Non-pigmented ciliary epithelial cell (primary cell): Measurements from ENCODE around the gene TREH.

Experiments used
- DNase-seq: peaks from one replicate; pipeline ENCODE4 v3.0.0-alpha.2; 2010; ENCODE audit warnings: low read depth

TREH gene

DNA sequence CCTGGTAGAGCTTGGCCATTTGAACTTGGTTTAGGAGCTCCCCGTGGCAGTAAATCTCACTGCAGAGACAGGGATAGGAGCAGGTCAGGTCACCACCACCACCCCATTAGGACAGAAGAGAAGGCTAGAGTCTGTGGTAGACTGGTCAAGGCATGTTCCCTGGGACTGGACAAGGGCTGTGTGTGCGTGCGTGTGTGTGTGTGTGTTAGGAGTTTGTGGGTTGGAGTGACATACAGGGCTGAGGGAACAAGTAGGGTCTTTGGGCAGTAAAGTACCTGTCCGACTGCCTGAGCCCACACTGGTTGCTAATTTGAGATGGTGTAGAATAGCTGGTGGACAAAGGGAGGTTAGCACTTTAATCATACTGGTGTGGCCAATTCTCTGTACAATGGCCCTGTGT is 16.1 kb downstream of the TREH start:
- DNase-seq, result no peak

DNA sequence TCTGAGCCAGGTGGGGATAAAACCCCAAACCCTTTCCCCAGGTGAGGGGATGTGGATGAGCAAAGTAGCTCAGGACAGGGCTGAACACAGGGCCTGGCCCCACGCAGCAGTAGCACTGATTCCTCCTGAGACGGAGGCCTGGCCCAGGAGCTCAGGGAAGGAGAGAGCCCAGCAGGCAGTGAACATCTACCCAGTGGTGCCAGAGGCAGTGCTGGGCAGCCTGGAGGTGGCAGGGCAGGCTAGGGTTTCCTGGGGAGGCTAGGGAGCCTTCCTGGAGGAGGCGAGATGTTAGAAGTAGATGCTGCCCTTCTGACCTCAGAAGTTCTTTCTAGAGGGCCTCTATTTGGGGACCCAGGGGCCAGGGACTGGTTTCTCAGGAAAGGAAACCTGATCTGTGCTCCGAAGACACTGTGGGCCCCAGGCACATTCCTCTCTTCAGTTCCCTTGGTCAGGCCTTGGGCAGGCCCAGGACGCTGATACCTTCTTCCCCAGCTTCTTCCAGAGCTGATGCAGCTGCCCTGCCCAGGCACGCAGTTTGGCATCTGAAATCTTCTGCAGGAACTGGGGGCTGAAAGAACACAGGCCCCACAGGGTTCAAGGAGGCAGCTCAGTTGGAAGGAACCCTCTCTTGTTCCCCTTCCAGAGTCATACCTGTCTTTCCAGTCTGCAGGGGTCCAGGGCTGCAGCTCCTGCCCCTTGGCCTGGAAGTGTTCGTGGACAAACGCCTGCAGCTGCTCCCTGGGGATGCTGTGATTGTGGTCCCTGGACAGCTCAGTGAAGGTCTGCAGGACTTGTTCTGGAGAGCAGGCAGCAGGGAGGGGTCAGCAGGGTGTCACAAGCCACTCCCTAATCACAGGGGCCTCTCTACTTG is 16.8 kb downstream of the TREH start:
- no peak for DNase-seq

DNA sequence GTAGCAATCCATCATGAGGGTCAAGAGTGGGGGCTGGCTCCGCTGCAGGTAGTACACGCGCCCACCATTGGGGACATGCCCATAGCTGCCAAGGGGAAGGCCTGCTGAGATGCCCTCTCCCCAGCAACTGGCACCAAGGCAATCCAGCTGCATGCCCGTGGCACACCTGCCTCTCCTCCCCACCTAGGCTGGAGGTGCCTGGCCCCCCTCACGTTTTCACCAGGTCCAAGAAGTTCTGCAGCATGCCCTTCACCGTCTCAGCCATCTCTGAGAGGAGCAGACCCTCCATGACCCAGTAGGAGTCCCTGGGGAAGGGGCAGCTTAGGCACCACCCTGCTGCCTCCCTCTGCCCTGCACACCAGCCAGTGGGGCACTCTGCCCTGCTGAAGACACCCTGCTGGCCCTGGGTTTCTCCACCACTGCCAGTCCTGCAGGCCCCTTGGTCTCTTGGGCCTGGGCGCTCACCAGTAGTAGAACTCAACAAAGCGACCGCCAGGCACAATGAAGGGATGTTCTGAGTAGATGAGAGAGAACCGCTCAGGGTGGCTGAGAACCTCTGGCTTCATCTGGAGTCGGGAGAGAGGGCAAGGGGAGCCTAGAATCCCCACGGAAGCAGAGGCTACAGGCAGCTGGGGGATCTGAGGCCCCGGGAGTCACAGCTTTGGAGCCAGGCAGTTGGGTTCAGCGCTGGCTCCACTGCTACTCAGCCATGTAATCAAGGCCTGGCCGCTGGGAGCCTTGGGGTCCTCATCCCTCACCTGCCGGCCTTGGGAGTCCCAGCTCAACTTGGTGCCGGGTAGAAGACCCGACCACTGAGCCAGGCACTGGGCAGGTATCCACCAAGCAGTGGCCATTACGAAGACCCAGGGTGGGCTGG is 17.8 kb downstream of the TREH start:
- no peak for DNase-seq

DNA sequence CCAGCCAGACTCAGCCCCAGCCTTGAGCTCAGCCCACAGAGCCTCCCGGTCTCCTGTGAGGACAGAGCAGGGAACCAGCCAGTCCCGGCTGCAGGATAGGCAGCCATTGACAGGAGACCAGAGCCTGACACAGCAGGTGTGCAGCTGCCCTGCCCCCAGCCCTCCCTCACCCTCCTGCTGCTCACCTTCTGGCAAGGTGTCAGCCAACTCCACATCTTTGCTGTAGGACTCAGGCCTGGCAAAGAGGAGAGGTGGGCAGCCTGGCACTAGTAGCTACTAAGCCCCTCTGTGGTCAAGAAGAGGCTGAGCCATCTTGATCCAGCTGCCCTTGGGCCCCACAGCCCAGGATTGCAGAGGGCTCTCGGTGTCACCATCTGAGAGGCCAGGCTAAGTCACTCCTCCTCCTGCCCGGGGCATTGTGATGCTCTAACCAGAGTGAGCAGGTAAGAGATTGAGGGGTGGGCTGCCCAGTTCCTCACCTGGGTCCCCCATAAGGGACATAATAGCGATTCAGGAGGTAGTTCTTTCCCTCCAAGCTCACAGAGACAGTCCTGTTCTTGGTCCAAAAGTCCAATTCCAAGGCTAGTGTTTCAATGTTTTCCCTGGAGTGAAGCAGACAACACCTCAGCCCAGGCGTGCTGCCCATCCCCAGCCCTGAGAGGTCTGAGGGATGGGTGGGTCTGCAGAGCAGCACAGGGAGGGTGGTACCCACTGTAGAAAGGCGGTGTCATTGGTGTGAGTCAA is 18.6 kb downstream of the TREH start:
- DNase-seq, result no peak

DNA sequence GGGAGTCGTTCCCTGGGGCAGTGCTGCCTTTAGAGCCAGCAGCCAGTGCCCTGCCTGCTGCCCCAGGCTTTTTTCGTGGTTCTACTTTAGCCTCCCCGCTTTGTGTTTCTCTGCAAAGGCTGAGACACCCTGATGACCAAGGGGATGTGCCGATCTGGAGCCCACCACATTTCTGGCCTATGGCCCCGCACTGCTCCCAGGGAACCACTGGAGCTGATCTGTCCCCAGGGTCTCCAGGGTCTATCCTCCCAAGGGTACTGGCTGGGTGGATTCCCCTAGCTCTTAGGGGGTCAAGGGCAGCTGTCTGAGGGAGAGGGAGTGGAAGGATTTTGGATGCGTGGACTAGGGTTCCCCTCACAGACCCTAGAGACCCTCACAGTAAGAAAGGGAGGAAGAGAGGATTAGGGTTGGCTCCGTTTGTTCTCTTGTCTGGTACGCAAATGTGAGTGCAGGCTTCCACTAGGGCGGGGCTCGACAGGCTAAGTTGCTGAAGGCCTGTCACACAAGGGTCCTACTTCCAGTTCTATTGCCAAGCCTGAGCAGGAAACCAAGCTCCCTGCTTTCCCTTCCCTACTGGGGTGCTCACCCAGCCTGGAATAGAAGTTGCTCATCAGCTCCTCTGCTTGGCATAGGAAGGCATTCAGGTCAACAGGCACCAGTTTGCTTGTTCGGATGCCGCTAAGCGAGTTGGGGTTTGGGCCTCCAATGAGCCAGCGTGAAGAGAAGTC is 19.3 kb downstream of the TREH start:
- DNase-seq, result no peak

DNA sequence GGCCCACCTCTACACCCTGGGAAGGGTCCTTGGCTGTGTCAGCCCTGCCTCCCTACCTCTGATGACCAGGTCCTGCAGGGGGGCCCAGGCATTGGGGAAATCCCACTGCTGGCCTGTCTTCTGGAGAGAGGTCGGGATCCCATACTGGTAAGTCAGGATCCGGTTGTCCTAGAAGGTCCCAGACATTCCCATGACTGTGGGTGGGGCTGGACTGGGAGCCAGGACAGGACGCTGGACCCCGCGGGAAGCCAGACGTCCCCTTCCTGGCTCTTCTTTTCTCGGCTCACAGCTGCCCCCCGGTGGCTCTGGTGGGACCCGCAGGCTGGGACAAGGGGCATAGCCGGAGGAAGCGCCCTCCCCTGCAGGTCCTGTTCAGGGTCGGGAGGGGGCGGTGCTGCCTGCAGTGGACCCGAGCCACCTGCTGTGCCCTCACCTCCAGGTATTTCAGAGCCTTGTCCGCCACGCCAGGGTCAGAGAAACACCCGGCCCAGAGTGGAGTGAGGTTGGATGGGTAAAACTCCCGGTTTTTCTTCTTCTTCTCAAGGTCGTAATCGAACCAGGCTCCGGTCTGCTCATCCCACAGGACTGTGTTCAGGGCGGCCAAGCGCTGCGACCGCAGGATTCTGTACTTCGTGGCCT is 20.0 kb downstream of the TREH start:
- peak; percentile 32 for DNase-seq

DNA sequence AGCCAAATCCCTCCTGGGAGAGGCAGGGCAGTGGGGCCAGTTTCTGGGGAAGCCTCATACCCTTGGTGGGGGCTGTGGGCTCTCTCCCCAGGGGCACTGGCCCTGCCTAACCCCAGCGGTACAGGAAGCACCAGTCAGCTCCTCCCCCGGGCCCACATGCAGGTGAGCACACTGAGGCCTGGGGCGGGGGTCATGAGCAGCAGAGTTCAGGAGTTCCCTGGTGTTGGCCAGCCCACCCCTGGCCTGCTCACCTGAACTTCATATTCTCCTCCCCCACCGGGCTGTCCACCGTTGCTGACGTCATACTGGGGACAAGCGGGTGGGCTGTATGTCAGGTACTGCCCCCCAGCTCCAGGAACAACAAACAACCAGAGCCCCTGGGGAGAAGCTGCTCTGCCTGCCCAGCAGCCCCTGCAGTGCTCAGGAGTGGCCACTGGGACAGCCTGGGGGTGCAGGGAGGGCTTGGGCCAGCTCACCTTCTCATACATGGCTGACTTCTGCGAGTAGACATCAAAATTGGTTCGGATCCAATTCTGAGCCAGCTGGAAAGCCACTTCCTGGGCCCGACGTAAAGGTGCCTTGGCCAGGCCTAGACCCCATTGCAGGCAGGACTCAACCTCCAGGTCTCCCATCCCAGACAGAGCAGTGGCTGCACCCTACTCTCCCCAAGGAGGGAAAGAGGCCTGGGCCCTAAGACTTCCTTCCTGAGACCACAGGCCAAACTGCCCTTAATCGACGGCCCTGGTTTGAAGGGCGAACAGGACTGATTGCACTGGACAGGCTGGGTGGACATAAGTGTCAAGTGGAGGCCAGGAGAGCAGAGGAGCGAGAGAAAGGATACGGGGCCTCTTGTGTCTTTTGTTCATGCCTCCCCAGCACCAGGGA is 20.8 kb downstream of the TREH start:
- DNase-seq, result no peak

DNA sequence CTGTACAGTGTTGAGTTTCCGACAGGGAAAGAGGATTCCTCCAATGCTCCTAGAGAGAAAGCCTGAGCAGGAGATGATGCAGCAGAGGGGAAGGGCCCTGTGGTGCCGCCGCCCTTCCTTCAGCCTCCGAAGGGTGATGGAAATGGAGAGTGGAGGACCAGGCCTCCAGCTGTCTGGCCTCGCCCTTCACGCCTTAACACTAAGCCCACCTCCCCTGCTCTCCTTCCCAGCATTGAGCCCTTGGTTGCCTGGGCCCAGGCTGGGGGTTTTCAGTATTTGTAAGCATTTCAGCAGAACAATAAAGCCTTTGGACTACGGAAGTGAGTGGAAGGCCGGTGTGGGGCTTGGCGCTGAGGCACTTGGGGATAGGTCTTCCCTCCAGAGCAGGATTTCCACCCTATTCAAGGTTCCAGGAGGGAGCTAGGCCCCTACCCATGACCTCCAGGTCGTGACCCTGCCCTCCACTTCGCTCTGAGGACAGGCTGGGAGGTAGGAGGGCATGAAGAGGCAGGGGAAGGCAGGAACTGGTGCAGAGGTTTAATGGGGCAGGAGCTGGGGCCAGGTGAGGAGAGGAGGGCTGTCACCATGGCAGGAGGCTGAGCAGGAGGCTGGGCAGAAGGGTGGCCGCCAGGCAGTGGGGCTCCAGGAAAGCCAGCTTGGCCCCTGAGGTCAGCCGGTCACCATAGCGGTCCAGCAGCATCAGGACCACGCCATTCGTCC is 21.6 kb downstream of the TREH start:
- DNase-seq, result no peak

DNA sequence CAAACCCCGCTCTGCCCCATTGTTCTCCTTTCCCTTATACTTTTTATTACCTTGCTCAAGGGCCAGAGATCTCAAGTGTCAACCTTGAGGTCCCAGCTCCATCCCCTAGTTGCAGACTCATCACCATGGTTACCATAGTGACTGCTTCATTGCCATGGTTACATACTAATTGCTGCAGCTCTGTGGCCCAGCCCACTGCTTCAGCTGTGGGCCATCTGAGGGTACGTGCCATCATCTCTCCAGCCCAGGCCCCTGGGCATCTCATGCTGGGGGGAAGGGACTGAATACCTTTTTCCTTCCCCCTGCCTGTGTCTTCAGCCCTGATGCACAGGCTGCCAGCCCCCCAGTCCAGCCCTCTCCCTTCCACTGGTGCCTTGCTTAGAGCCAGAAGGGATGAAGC is 22.2 kb downstream of the TREH start:
- DNase-seq, result no peak

DNA sequence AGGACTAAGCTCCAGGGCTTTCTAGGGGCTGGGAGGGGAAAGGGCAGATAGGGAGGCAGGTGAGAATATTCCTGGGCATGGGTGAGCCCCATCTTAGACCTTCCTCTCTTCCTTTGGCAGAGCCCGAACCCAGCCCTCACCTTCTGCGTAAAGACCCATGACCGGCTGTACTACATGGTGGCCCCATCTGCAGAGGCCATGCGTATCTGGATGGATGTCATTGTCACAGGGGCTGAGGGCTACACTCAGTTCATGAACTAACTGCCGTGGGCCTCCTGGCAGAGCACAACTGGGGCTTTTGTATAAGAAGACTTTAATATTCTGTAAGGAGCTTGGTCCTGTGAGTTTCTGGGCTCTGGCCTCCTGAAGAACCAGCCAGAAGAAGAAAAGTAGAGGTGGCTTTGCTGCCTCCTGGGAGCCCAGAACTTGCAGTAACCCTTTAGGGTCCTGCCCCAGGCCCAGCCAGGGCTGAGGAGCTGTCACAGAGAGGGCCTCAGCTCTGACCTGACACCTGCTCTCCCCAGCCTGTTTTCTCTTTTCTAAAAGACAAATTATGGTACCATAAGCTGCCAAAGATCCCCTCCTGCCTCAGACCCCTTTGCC is 22.8 kb downstream of the TREH start:
- no peak for DNase-seq

DNA sequence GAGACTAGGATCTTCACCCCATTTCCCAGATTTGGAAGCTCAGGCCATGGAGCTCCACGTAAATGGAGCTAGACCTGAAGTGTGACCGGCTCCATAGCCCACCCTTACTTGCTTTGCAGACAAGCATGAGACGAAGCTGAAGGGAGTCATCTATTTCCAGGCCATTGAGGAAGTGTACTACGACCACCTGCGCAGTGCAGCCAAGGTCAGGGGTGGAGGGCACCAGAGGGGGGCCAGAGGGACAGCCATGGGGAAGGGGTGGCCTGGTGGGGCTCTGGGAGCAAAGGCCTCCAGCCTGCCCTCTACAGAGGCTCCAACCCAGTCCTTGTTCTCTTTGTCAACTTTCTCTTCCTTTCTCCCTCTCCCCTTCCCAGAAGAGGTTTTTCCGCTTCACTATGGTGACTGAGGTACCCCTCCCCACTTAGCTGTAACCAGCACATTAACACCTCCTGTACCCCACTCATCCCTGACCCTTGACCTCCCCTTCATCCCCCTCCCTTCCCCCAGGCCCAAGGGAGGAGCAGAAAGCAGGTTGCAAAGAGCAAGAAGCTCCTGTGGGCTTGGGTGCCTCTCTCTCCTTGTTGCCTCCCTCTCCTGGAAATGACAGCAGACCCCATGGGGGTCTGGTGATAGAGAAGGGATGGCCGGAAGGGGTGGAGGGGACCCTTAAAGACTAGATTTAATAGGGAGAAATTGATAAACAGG is 23.8 kb downstream of the TREH start:
- no peak for DNase-seq

DNA sequence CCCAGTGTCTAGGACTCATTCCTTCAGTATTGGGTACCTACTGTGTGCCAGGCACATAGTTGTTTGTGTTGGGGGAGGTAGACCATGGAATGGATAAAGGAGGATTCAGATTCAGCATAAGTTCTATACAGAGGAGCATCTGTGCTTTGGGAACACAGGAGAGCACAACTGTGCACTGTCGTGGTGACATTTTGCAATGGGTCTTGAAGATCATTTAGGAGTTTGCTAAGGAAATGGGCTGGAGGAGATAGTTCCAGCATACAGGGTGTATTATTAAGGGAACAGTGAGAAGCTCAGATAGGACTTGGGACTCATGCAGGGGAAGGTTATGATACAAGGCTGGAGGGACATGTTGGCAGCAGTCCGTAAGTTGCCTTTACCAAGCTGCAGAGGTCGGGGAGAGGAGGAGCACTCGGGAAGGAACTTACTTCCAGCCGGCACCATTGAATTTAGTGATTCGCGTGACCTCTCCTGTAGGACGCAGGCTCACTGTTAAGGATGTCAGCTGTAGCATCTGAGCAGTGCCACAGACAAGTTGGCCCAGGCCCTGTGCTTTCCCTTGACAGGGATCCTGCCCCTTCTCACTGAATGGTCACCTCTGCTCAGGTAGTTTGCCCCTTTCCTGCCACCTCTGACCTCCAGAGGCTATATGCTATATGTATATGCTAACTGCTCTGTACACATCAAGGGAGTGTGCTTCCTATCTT is 25.6 kb downstream of the TREH start:
- no peak for DNase-seq

DNA sequence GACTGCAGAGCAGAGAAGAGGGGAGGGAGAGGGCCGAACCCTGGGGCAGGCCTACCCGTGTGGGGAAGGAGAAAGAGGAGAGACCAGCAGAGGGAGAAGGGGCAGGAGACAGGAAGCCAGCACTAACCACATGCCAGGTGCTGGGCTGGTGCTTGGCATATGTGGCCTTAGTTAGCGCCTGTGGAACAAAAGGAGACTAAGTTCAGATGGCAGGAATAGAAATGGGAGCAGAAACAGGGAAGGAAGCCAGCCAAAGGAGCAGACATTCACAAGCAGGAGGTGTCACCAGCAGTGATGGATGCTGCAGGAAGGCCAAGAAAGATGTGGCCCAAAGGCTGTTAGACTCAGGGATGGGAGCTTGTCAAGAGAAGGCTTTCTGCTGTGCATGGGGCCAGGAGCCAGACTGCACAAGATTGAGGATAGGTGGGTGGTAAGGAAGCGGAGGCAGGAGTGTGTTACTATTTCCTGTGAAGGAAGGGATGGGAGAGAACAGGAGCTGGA is 26.7 kb downstream of the TREH start:
- no peak for DNase-seq

DNA sequence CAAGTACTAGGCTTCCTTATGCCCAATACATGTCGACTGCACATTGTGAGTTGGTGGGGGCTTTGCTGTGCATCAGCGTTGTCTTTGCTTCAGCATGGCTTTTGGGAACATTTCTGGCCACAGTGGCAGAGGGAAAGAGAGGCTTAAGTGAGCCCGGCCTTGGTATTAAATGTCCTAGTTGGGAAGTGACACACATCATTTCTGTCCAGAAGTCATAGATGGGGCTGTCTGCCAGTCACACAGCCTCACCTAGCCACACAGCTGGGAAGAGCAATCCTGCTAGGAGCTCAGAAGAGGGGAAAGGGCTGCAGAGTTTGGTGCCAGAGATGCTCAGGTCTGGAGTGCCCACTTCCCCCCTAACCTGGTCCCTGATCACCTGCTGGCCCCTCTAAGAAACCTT is 27.6 kb downstream of the TREH start:
- DNase-seq, result no peak

DNA sequence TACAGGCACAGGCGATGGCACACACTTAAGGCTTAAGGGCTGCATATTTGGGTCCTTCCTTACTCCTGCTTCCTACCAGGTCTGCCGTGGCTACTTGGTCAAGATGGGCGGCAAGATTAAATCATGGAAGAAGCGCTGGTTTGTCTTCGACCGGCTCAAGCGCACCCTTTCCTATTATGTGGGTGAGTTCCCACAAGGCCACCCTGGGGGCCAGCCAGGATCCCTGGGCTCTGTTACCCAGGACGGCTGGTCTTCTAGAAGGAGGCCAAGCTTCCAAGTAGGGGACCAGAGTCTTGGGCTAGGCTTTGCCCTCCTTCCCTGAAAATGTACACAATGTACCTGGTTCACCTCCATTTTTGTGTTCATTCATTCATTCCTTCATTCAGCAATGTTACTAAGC is 29.1 kb downstream of the TREH start:
- DNase-seq, result no peak

DNA sequence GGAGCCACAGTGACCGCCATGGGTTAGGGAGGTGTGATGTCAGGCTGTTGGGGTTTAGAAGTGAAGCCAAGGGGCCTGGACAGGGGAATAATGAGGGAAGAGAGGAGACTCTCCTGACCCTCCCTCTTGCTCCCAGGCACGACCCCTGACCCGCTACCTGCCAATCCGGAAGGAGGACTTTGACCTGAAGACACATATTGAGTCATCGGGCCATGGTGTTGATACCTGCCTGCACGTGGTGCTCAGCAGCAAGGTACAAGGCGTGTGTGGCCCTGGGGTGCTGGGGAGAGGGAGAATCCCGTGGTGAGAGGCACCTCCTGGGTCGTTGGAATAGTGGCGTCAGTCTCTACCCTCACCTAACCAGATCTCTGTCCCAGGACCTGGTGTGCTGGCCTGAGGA is 29.5 kb downstream of the TREH start:
- DNase-seq, result no peak

DNA sequence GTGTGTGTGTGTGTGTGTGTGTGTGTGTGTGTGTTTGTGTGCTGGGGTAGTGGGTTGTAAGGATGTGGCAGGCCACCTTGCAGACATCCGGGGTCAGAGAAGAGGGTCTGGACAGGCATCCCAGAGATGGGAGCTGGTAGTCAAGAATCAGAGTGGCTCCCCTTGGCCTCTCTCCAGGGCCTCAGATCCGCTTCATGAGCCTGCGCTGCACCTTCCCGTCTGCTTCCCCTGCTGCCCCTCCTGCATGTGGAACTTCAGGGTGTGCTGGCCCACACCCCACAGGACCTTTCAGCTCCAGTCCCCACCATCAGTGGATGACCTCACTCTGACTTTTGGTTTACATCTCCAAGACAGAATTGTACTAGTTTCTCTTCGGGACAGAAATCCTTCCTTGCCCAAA is 31.2 kb downstream of the TREH start:
- DNase-seq, result no peak

DNA sequence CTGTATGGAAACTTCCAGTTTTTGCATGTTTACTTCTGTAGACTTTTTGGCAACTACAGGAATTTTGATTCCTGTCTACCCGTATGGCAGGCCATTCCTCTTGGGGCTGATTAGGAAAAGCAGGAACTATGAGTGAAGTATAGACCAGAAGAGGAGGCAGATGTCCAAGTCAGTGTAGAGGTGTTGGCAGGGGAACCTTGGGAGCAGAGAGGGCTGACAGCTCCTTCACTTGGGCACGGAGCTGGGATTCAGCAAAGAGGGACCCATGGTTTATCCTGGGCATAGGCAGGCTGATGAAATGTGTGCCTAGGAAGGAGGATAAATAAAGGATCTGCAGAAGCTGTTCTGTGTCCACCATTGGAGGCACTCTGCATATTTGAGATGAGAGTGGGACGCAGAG is 33.1 kb downstream of the TREH start:
- DNase-seq, result no peak
